Activated CD8-positive, alpha-beta memory T cell treated with anti-CD3 and anti-CD28 coated beads for 36 hours (primary cell): ENCODE results near the gene GYPC. TPM values are rescaled to one million over a fixed set of nuclear protein-coding genes. Genes with fewer than 3 reads are reported as not detected.

Experiments
- total RNA-seq, 2 experiments: library from RNA; stranded (reverse); gene quantifications; one replicate each; pipeline ENCODE4 v1.2.3, GENCODE V29; 2021

The GYPC gene
- total RNA-seq, 2 experiments from 2014 or later = 140 to 143 TPM

Other genes with a start within 250 kb of the GYPC start
- not detected for gene TEX51, start 242.7 kb downstream of the GYPC start, total RNA-seq